ENCODE data around the gene HGFAC.

The HGFAC gene

DNA sequence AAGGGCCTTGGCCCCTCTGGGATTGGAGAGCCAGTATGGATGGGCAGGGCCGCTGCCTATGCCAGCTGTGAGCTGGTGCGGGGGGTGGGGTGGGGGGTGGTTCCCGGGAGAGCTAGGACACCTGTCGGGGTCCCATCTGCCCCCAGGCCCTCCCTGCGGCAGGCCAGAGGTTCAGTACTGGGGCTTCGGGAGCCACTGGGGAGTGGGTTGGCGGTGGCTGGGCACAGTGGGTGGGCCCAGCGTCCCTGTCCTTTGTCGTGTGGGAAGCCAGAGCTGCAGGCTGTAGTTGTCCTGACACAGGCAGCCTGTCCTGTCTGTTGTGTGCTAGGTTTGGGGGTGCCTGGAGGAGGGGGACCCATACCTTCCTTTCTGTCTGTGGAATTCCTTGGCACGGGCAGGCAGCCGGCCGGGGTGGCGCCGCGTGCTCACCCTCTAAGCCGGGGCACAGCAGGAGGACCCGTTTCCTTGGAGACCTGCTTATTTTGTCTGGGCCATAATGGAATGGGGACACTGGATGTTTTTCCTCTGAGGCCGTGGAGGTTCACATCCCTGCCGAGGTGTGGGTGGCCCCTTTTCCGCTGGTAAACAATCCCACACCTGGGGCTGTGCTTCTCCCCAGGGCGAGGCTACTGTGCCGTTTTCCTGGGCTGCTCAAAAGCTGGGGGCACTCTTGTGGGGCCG is 36.1 kb downstream of the HGFAC start:
- Histone ChIP-seq H3K4me2 (ENCODE audit: low read length) (no peak overlapping the region), H3K79me2 (ENCODE audit: low read length) (no peaks in the 10 kb centered on the region), H3K27ac (ENCODE audit: low read length) (no peak overlapping the region), H3K4me3 (ENCODE audit: low read length) (no peak overlapping the region), H2AFZ (ENCODE audit: low read depth, low read length) (no peak overlapping the region), H3K27me3 (ENCODE audit: low read depth, low read length) (peaks cover 34% of the 10 kb centered on the region), H3K4me1 (ENCODE audit: low read length) (no peaks in the 10 kb centered on the region), H3K9ac (ENCODE audit: low read length) (no peak overlapping the region), H3K9me3 (ENCODE audit: insufficient read depth, low read length) (no peaks in the 10 kb centered on the region), H3K36me3 (replicated peaks; ENCODE audit: low read depth, low read length) (no peaks in the 10 kb centered on the region), H4K20me1 (ENCODE audit: insufficient read depth, low read length) (no peaks in the 10 kb centered on the region)
- no peak for TF ChIP-seq EZH2phosphoT487 (IDR thresholded peaks at IDR 0.05; ENCODE audit: low read depth)
- TF ChIP-seq, protein P1, sequence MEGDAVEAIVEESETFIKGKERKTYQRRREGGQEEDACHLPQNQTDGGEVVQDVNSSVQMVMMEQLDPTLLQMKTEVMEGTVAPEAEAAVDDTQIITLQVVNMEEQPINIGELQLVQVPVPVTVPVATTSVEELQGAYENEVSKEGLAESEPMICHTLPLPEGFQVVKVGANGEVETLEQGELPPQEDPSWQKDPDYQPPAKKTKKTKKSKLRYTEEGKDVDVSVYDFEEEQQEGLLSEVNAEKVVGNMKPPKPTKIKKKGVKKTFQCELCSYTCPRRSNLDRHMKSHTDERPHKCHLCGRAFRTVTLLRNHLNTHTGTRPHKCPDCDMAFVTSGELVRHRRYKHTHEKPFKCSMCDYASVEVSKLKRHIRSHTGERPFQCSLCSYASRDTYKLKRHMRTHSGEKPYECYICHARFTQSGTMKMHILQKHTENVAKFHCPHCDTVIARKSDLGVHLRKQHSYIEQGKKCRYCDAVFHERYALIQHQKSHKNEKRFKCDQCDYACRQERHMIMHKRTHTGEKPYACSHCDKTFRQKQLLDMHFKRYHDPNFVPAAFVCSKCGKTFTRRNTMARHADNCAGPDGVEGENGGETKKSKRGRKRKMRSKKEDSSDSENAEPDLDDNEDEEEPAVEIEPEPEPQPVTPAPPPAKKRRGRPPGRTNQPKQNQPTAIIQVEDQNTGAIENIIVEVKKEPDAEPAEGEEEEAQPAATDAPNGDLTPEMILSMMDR (IDR thresholded peaks at IDR 0.05; ENCODE audit: low read depth, low read length), result no peak

DNA sequence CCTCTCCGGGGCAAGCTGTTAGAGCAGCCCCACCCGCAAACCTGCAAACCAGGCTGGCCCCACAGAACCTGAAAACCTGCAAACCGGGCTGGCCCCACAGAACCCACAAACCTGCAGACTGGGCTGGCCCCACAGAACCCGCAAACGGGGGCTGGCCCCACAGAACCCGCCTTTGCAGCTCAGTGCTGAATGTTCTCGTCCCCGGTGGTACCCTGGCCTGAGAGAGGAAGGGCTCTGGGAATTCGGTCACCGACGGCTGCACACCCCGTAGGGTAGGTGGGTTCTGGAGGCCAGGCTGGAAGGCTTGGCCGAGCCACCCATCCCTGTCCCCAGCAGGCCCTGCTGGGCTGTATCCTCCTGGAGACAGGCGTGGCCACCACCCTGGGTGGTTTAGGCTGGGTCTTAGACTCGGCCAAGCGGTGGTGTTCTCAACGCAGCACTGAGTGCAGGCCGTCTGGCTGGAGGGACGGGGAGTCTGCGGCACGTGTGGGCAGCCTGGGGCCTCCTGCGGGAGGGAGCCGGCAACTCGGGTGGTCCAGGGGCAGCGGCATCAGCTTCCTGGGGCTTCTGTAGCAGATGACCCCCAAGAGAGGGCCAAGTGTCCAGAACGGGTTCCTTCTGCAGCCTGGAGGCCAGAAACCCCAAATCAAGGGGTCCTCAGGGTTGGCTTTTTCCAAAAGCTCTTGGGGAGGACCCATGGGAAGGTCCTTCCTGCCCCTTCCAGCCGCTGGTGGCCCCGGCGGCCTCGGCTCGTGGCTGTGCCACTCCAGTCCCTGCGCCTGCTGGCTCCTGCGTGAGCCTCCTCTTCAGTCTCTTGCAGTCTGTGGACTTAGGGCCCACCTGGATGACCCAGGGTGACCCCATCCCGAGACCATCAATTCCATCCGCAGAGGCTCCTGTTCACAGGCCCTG is 36.9 kb downstream of the HGFAC start:
- Histone ChIP-seq H3K27me3 (ENCODE audit: low read depth, low read length) (peaks cover 36% of the 10 kb centered on the region), H3K36me3 (replicated peaks; ENCODE audit: low read depth, low read length) (no peaks in the 10 kb centered on the region), H3K4me1 (ENCODE audit: low read length) (no peaks in the 10 kb centered on the region), H3K27ac (ENCODE audit: low read length) (no peak overlapping the region), H3K4me3 (ENCODE audit: low read length) (no peak overlapping the region), H3K9me3 (ENCODE audit: insufficient read depth, low read length) (no peaks in the 10 kb centered on the region), H3K9ac (ENCODE audit: low read length) (no peak overlapping the region), H3K79me2 (ENCODE audit: low read length) (no peaks in the 10 kb centered on the region), H3K4me2 (ENCODE audit: low read length) (no peak overlapping the region), H2AFZ (ENCODE audit: low read depth, low read length) (no peak overlapping the region), H4K20me1 (ENCODE audit: insufficient read depth, low read length) (no peaks in the 10 kb centered on the region)
- TF ChIP-seq, protein P1 (IDR thresholded peaks at IDR 0.05; ENCODE audit: low read depth, low read length), result no peak
- TF ChIP-seq EZH2phosphoT487 (IDR thresholded peaks at IDR 0.05; ENCODE audit: low read depth), result no peak

- TF ChIP-seq, protein P1 (IDR thresholded peaks at IDR 0.05; ENCODE audit: low read depth, low read length), result no peak
- TF ChIP-seq EZH2phosphoT487 (IDR thresholded peaks at IDR 0.05; ENCODE audit: low read depth), result no peak
- Histone ChIP-seq H2AFZ (ENCODE audit: low read depth, low read length) (no peak overlapping the region), H3K36me3 (replicated peaks; ENCODE audit: low read depth, low read length) (no peaks in the 10 kb centered on the region), H4K20me1 (ENCODE audit: insufficient read depth, low read length) (no peaks in the 10 kb centered on the region), H3K9me3 (ENCODE audit: insufficient read depth, low read length) (no peaks in the 10 kb centered on the region), H3K4me1 (ENCODE audit: low read length) (0 out of 2 replicates have a peak, but pooled peaks cover under 1% of the 10 kb centered on the region), H3K9ac (ENCODE audit: low read length) (no peak overlapping the region), H3K4me3 (ENCODE audit: low read length) (no peak overlapping the region), H3K79me2 (ENCODE audit: low read length) (no peaks in the 10 kb centered on the region), H3K27ac (ENCODE audit: low read length) (no peak overlapping the region), H3K4me2 (ENCODE audit: low read length) (no peak overlapping the region), H3K27me3 (ENCODE audit: low read depth, low read length) (peaks cover 38% of the 10 kb centered on the region)
Measured at GRCh38 chr4:3479358-3480101, 37.8 kb downstream of the HGFAC start.
